ENCODE data around the gene KAZN. TPM values are rescaled to one million over a fixed set of nuclear protein-coding genes. Genes with fewer than 3 reads are reported as not detected.

KAZN gene
- total and polyA plus RNA-seq, 4 experiments from 2014 or later, result 0.08 to 0.47 TPM; not detected in 2

DNA sequence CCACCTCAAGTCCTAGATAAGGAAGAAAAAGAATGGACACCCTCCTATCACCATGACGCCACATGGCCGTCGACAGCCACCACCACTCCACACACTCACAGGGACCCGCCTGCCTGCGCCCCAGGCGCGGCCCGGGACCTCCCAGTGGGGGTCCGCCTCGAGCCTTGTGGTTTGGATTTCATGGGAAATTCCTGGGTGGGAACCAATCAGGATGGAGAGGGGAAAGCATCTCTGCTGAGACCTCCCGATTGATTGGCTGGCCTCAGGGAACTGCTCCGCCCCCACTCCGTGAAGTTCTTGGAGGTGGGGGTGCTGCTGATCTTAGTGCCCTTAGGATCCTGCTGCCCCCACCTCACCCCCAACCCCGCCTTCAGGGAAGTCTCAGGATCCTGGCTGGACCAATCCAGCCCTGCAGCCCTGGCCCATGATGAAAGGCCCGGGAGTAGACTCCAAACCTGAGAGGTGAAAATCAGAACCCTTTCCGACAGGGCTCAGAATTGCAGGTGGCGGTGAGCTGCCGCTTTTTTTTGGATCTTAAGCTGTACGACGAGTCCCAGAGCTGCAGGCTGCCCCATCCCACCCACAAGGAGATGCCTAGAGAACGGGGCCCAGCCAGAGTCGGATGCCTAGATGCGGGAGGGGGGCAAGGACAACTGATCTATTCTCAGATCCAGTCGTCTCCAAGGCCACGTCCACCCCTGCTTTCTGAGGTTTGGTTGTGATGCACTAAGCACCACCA lies 526.0 kb downstream of the KAZN start:
- no peaks in the 10 kb centered on the region for H3K9me3 ChIP-seq (ENCODE audit: control insufficient read depth in 1 of 2, low read length in 2 of 2)
- H3K4me3 ChIP-seq (ENCODE audit: low read length in 2 of 2), result no peak overlapping the region
- H3K27me3 ChIP-seq (ENCODE audit: insufficient read depth, low read length), result no peaks in the 10 kb centered on the region
- no peak for DNase-seq
- ChIA-PET CTCF (ENCODE audit: partially characterized antibody) (interaction anchor here (1.5 kb wide), 1 partner anchor 147 kb away, joined by 6 read pairs; no protein-coding TSS in a partner anchor), POLR2A (ENCODE audit: partially characterized antibody) (no interaction called here)
- intact Hi-C loops (cut with micrococcal nuclease), result no loop called here
- Mint-ChIP-seq H3K27me3 (peaks cover 0 to 4% of the 10 kb centered on the region in 2 donors), H3K9me3 (no peaks in the 10 kb centered on the region), H3K27ac (no peak overlapping the region), H3K4me1 (no peaks in the 10 kb centered on the region), H3K36me3 (no peaks in the 10 kb centered on the region), H3K4me3 (no peak overlapping the region)
- H3K4me1 ChIP-seq (ENCODE audit: insufficient read depth, low read length), result no peaks in the 10 kb centered on the region
- H3K36me3 ChIP-seq (ENCODE audit: insufficient read depth, low read length), result no peaks in the 10 kb centered on the region
- no peak overlapping the region for H3K27ac ChIP-seq (ENCODE audit: low read depth, low read length)

DNA sequence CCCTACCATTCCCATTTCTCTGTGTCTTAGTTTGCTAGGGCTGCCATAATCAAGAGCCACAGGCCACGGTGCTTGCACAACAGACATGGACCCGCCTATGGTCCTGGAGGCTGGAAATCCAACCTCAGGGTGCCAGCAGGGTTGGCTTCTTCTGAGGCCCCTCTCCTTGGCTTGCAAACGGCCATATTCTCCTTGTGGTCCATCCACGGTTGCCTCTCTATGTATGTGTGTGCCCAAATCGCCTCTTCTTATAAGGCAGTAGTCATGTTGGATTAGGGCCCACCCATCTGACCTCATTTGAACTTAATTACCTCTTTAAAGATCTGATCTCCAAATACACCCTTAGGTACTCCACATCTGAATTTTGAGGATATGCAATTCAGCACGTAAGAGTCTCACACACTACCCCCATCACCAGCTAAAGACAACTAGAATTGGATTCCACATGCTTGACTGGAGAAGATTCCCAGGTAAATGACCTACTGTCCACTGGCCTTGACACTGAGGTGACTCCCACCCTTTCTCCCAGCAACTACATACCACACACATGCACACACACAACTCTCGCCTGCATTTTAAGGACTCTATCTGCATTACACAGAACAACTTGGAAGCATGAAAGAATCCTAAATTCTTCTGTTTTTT lies 526.7 kb downstream of the KAZN start:
- H3K27ac ChIP-seq (ENCODE audit: low read depth, low read length), result no peak overlapping the region
- DNase-seq, result no peak
- no peaks in the 10 kb centered on the region for H3K4me1 ChIP-seq (ENCODE audit: insufficient read depth, low read length)
- Mint-ChIP-seq H3K27me3 (peaks cover 0 to 4% of the 10 kb centered on the region in 2 donors), H3K4me1 (no peaks in the 10 kb centered on the region), H3K4me3 (no peak overlapping the region), H3K36me3 (no peaks in the 10 kb centered on the region), H3K27ac (no peak overlapping the region), H3K9me3 (peaks cover 0 to 3% (median 0%) of the 10 kb centered on the region in 8 donors)
- no peak overlapping the region for H3K4me3 ChIP-seq (ENCODE audit: low read length in 2 of 2)
- no peaks in the 10 kb centered on the region for H3K36me3 ChIP-seq (ENCODE audit: insufficient read depth, low read length)
- ChIA-PET CTCF (ENCODE audit: partially characterized antibody) (interaction anchor here (1.5 to 6.4 kb wide), 2 partner anchors 146 to 179 kb away, joined by 6 to 75 read pairs; no protein-coding TSS in a partner anchor), POLR2A (ENCODE audit: partially characterized antibody) (no interaction called here)
- H3K27me3 ChIP-seq (ENCODE audit: insufficient read depth, low read length), result no peaks in the 10 kb centered on the region
- H3K9me3 ChIP-seq (ENCODE audit: control insufficient read depth in 1 of 2, low read length in 2 of 2), result no peaks in the 10 kb centered on the region
- intact Hi-C loops (cut with micrococcal nuclease), result no loop called here

DNA sequence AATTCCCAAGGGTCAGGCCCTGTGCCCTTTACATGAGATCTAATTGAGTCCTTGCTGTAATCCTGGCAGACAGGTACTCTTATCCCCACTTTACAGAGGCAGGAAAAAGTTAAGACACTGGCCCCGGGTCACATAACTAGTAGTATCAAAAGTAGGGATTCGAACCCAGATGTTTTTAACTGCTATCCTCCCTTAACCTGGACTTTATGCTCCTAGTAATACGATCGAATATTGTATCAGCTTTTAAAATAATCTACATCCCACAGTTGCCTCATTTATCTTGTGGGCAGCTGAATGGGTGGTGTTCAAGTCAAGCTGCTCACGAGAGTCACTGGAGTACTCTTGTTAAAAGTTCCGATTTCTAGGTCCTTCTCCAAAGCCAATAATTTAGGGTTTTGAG lies 529.6 kb downstream of the KAZN start:
- peaks cover 0 to 12% of the 10 kb centered on the region in 2 donors for H3K27me3 Mint-ChIP-seq
- no peaks in the 10 kb centered on the region for H3K36me3 ChIP-seq (ENCODE audit: insufficient read depth, low read length)
- ChIA-PET CTCF (ENCODE audit: partially characterized antibody) (interaction anchor here (0.7 to 6.4 kb wide), 22 partner anchors 8 to 303 kb away, joined by 3 to 75 read pairs (median 4); no protein-coding TSS in a partner anchor), POLR2A (ENCODE audit: partially characterized antibody) (no interaction called here)
- no peak overlapping the region for H3K27ac Mint-ChIP-seq
- no peak overlapping the region for H3K27ac ChIP-seq (ENCODE audit: low read depth, low read length)
- H3K4me1 ChIP-seq (ENCODE audit: insufficient read depth, low read length), result no peaks in the 10 kb centered on the region
- DNase-seq, result no peak
- no peaks in the 10 kb centered on the region for H3K9me3 ChIP-seq (ENCODE audit: control insufficient read depth in 1 of 2, low read length in 2 of 2)
- H3K4me3 Mint-ChIP-seq, result no peak overlapping the region
- no peaks in the 10 kb centered on the region for H3K4me1 Mint-ChIP-seq
- H3K36me3 Mint-ChIP-seq, result no peaks in the 10 kb centered on the region
- intact Hi-C loops (cut with micrococcal nuclease), result no loop called here
- H3K27me3 ChIP-seq (ENCODE audit: insufficient read depth, low read length), result no peaks in the 10 kb centered on the region
- peaks cover 0 to 4% (median 0%) of the 10 kb centered on the region in 8 donors for H3K9me3 Mint-ChIP-seq
- no peak overlapping the region for H3K4me3 ChIP-seq (ENCODE audit: low read length in 2 of 2)

DNA sequence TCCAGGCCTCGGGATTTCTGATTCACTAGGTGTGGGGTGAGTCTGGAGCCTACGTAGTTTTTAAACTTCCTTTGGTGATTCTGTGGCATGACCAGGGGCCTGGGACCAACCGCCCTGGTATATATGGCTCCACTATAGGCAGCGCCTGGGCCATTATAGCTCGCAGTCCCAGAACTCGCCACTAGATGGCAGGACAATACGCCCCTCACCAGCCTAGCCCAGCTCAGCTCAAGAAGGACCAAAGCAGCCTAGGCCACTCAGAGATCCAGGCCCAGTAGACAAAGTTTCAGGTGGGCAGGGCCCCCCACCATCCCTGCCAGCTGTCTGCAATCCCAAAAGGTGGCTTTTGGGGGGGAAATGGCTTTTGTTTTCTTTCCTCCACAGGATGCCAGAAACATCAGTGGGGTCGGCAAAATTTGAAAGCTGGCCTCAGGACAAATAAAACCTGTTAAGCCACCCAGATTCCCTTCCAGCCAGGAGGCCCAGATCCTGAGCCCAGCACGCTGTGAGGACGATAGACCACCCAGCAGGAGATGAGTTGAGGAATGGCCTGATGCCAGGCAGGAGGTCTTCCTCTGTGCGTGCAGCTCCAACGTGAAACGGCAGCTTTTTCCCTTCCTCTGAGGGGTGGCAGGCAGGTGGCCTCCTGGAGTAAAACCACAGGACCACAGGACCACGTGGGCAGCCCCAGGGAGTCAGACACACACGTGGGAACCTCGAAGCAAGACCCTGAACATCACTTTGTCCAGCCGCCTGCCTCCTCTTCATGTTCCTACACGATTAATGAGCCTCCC lies 530.2 kb downstream of the KAZN start:
- ChIA-PET CTCF (ENCODE audit: partially characterized antibody) (interaction anchor here (0.7 to 6.4 kb wide), 24 partner anchors 8 to 302 kb away, joined by 3 to 75 read pairs (median 4); no protein-coding TSS in a partner anchor), POLR2A (ENCODE audit: partially characterized antibody) (no interaction called here)
- peak in 4 of 5 donors; percentile 40 to 59 (median 44) for DNase-seq
- H3K27ac Mint-ChIP-seq, result no peak overlapping the region
- peaks cover 4 to 16% of the 10 kb centered on the region in 2 donors for H3K27me3 Mint-ChIP-seq
- Histone ChIP-seq H3K4me1 (ENCODE audit: insufficient read depth, low read length) (no peaks in the 10 kb centered on the region), H3K4me3 (ENCODE audit: low read length in 2 of 2) (no peak overlapping the region), H3K27ac (ENCODE audit: low read depth, low read length) (no peak overlapping the region), H3K9me3 (ENCODE audit: control insufficient read depth in 1 of 2, low read length in 2 of 2) (no peaks in the 10 kb centered on the region), H3K36me3 (ENCODE audit: insufficient read depth, low read length) (no peaks in the 10 kb centered on the region), H3K27me3 (ENCODE audit: insufficient read depth, low read length) (no peaks in the 10 kb centered on the region)
- intact Hi-C loops (cut with micrococcal nuclease), result no loop called here
- H3K36me3 Mint-ChIP-seq, result no peaks in the 10 kb centered on the region
- no peak overlapping the region for H3K4me3 Mint-ChIP-seq
- no peaks in the 10 kb centered on the region for H3K4me1 Mint-ChIP-seq
- H3K9me3 Mint-ChIP-seq, result peaks cover 0 to 4% (median 0%) of the 10 kb centered on the region in 8 donors

DNA sequence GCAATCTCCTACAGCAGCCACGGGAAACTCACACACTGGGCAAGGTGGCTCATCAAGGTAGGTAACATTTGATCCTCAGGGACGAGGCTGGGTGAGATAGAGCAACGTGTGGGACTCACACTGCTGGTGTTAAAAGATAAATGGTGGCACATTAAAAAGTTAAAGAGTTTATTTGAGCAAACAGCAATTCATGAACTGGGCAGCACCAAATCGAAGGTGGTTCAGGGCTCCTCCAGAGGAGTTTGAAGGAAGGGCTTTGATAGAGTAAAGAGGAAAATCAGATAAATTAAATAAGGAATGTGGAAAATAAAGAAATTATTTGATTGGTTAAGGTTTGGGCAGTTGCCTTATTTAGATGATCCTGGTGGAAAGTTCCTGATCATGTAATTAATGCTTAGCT lies 531.5 kb downstream of the KAZN start:
- peaks cover 14 to 24% of the 10 kb centered on the region in 2 donors for H3K27me3 Mint-ChIP-seq
- intact Hi-C loops (cut with micrococcal nuclease), result no loop called here
- H3K9me3 Mint-ChIP-seq, result peaks cover 0 to 4% (median 0%) of the 10 kb centered on the region in 8 donors
- H3K27ac Mint-ChIP-seq, result no peak overlapping the region
- H3K36me3 Mint-ChIP-seq, result no peaks in the 10 kb centered on the region
- H3K4me3 Mint-ChIP-seq, result no peak overlapping the region
- H3K9me3 ChIP-seq (ENCODE audit: control insufficient read depth in 1 of 2, low read length in 2 of 2), result no peaks in the 10 kb centered on the region
- no peaks in the 10 kb centered on the region for H3K4me1 Mint-ChIP-seq
- H3K27me3 ChIP-seq (ENCODE audit: insufficient read depth, low read length), result no peaks in the 10 kb centered on the region
- H3K4me1 ChIP-seq (ENCODE audit: insufficient read depth, low read length), result no peaks in the 10 kb centered on the region
- H3K27ac ChIP-seq (ENCODE audit: low read depth, low read length), result no peak overlapping the region
- DNase-seq, result no peak
- ChIA-PET POLR2A (ENCODE audit: partially characterized antibody) (no interaction called here), CTCF (ENCODE audit: partially characterized antibody) (interaction anchor here (0.6 to 6.4 kb wide), 8 partner anchors 9 to 179 kb away, joined by 3 to 75 read pairs (median 5); no protein-coding TSS in a partner anchor)
- H3K36me3 ChIP-seq (ENCODE audit: insufficient read depth, low read length), result no peaks in the 10 kb centered on the region
- no peak overlapping the region for H3K4me3 ChIP-seq (ENCODE audit: low read length in 2 of 2)

DNA sequence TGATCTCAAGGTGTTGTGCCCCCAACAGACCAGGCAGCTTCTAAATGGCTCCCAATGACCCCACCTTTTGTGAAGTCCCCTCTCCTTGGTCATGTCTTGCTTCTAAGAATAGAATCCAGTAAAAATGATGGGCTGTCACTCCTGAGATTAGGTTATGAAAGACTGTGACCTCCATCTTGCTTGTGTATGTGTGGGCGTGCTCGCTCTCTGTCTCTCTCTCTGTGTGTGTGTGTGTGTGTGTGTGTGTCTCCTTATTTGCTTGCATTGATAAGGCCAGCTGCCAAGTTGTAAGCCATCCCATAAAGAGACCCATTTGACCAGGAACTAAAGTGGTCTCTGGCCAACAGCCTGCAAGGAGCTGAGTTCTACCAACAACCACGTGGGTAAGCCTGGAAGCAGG lies 532.1 kb downstream of the KAZN start:
- Mint-ChIP-seq H3K27ac (no peak overlapping the region), H3K36me3 (no peaks in the 10 kb centered on the region), H3K27me3 (peaks cover 18 to 29% of the 10 kb centered on the region in 2 donors), H3K4me1 (no peaks in the 10 kb centered on the region), H3K4me3 (no peak overlapping the region), H3K9me3 (peaks cover 0 to 4% (median 0%) of the 10 kb centered on the region in 8 donors)
- intact Hi-C loops (cut with micrococcal nuclease), result no loop called here
- no peaks in the 10 kb centered on the region for H3K4me1 ChIP-seq (ENCODE audit: insufficient read depth, low read length)
- DNase-seq, result no peak
- H3K4me3 ChIP-seq (ENCODE audit: low read length in 2 of 2), result no peak overlapping the region
- CTCF ChIA-PET (ENCODE audit: partially characterized antibody), result interaction anchor here (1.0 to 6.4 kb wide), 4 partner anchors 8 to 178 kb away, joined by 3 to 75 read pairs (median 4); no protein-coding TSS in a partner anchor
- H3K36me3 ChIP-seq (ENCODE audit: insufficient read depth, low read length), result no peaks in the 10 kb centered on the region
- no peak overlapping the region for H3K27ac ChIP-seq (ENCODE audit: low read depth, low read length)
- no peaks in the 10 kb centered on the region for H3K27me3 ChIP-seq (ENCODE audit: insufficient read depth, low read length)
- POLR2A ChIA-PET (ENCODE audit: partially characterized antibody), result no interaction called here
- no peaks in the 10 kb centered on the region for H3K9me3 ChIP-seq (ENCODE audit: control insufficient read depth in 1 of 2, low read length in 2 of 2)

DNA sequence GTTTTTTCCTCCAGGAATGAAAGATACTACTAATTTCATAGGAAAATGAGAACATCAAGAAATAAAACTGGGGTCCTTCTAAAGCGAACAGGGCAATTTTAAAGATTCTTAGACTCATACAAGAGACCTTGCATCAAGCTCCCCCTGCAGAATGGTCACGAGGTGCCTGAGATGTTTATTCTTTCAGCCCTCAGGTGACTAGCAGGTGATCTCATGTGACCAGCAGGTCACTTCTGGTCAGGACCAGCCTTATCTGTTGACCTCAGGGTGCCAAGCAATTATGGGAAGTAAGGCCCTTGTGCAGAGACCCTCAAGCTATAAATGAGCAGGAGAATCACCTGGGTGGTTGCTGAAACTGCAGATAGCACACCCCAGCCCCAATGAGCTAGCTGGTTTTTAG lies 534.5 kb downstream of the KAZN start:
- H3K27me3 Mint-ChIP-seq, result peaks cover 30 to 49% of the 10 kb centered on the region in 2 donors
- CTCF ChIA-PET (ENCODE audit: partially characterized antibody), result interaction anchor here (1.0 kb wide), 1 partner anchor 10 kb away, joined by 3 read pairs; no protein-coding TSS in a partner anchor

More for the DNA sequence above, 534.5 kb downstream of the KAZN start:
- no peaks in the 10 kb centered on the region for H3K9me3 ChIP-seq (ENCODE audit: control insufficient read depth in 1 of 2, low read length in 2 of 2)
- Mint-ChIP-seq H3K4me1 (no peaks in the 10 kb centered on the region), H3K36me3 (no peaks in the 10 kb centered on the region), H3K4me3 (no peak overlapping the region), H3K9me3 (peaks cover 0 to 4% (median 0%) of the 10 kb centered on the region in 8 donors), H3K27ac (no peak overlapping the region)
- POLR2A ChIA-PET (ENCODE audit: partially characterized antibody), result no interaction called here
- no peaks in the 10 kb centered on the region for H3K36me3 ChIP-seq (ENCODE audit: insufficient read depth, low read length)
- H3K4me3 ChIP-seq (ENCODE audit: low read length in 2 of 2), result no peak overlapping the region
- intact Hi-C loops (cut with micrococcal nuclease), result no loop called here
- DNase-seq, result no peak
- no peaks in the 10 kb centered on the region for H3K27me3 ChIP-seq (ENCODE audit: insufficient read depth, low read length)
- no peaks in the 10 kb centered on the region for H3K4me1 ChIP-seq (ENCODE audit: insufficient read depth, low read length)
- no peak overlapping the region for H3K27ac ChIP-seq (ENCODE audit: low read depth, low read length)
